ENCODE results near the gene ADARB2.
A peak's percentile ranks its signal among the peaks of the same experiment; 100 is the strongest.

The ADARB2 gene

DNA sequence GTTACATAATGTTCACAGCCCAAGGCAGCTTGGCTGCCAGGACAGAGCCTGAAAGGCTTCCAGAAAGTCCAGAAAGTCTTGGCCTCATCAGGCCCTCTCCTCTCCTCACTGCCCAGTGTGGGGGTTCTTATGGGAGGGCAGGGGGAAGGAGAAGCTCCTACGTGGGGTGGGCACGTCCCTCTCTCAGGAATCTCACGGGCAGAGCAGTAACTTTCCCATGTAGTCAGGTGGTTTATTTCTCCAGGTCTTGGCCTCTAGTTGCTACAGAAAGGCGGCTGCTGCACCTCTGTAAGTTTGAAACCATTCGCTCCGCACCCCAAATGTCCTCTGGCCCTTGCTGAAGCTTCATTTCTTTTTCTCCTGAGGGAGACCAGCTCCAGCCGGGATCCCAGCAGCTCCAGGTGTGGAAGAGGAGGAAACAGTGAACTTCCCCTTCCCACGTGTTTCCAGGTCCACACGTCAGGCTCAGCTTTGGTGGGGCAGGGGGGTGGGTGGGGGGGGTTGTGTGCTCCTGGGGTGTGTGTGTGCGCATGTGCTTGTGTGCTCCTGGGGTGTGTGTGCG is 360.9 kb downstream of the ADARB2 start:
- no peak for DNase-seq

GRCh38 chr10:1375346-1376170 is 361.8 kb downstream of the ADARB2 start:
- DNase-seq: no peak

DNA sequence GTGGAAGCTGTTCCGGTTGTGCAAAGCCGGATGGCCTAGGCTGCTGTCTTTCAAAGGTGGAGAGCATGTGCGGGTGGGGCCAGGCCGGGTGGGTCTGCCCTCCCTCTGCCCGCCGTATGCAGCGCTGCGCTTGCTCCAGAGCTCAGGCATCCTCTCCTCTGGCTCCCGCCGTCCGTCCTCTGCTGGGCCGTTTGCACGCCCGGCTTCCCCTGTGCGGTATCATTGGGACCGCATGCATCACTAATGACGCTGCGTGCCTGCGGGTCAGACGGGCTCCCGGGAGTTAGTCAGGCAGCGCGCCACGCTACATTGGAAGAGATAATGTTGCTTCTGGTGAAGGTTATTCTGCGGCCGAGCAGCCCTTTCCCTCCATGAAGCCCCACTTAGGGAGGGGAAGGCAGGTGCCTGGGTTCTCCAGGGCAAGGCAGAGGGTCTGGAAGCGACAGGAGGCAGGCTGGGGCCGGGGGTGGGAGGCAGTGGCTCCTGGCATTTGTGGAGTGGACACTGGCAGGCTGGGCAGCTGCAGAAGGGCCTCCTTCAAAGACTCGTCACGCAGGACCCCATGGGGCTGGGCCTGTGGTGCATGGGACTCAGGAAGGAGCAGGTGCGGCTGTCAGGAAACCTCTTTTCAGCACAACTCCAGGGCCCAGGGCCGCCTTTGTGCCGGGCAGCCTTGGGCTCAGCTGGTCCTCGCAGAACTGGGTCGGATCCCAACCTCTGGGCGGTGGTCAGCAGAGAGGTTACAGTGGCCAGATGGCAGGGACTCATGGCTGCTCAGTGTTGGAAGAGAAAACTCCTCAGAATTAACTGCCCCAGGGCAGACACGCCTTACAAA is 362.6 kb downstream of the ADARB2 start:
- DNase-seq: no peak

DNA sequence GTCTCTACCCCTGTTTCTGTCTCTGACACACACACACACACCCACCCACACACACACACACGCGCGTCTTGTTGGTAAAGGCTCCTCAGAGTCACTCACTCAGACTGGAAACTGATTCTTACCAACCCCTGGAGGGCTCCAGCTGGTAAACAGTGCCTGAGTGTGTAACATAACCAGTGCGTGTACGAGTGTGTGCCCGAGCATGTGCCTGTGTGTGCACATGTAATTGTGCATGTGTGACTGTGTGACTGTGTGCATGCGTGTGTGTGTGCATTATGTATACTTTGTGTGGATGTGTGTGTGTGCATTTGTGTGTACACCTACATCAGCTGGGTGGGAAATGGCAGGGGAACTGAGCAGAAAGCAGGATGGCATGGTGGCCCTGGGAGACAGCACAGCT is 364.0 kb downstream of the ADARB2 start:
- DNase-seq: no peak

GRCh38 chr10:1372212-1372611 is 365.1 kb downstream of the ADARB2 start:
- DNase-seq: no peak

DNA sequence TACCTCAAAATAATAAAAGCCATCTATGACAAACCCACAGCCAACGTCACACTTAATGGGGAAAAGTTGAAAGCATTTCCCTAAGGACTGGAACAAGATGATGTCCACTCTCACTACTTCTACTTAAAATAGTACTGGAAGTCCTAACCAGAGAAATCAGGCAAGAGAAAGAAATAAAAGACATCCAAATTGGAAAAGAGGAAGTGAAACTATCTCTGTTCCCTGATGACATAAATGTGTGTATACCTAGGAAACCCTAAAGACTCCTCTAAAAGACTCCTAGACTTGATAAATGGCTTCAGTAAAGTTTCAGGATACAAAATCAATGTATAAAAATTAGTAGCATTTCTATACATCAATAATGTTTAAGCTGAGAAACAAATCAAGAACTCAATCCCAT is 367.0 kb downstream of the ADARB2 start:
- no peak for DNase-seq

GRCh38 chr10:1369665-1370064 is 367.7 kb downstream of the ADARB2 start:
- no peak for DNase-seq

DNA sequence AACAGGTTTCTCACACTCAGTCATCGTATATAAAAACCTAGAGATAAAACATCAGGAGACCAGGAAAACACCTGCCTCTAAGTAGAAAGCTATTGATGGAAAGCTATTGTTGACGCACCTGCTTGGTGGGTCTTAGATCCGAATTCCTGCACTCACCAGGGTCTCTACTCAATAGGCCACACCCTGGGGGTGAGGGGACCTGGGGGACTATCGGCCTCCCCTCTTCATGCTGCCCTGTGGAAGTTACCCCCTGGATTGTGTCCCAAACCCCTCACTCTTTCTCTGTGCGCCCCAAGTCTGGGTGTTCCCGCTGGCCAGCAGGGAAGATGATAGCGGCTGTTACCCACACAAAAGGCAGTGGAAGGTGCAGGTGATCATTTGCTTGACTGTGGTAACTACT is 368.1 kb downstream of the ADARB2 start:
- DNase-seq: no peak

DNA sequence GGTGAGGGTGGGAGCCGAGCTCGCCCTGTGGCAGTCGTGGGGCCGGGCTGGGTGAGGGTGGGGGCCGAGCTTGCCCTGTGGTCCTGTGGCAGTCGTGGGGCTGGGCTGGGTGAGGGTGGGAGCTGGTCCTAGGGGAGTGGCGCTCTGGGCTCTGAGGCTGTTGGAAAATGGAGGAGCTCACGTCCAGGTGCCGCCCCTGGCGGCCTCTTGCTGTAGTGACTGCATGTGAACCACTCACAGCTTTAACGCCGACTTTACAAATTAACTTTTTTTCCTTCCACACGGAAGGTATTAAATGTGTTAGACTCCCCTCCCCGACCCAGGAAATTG is 368.5 kb downstream of the ADARB2 start:
- DNase-seq: peak; percentile 30

- no peak for DNase-seq
Measured at GRCh38 chr10:1367938-1368841, 369.1 kb downstream of the ADARB2 start.

DNA sequence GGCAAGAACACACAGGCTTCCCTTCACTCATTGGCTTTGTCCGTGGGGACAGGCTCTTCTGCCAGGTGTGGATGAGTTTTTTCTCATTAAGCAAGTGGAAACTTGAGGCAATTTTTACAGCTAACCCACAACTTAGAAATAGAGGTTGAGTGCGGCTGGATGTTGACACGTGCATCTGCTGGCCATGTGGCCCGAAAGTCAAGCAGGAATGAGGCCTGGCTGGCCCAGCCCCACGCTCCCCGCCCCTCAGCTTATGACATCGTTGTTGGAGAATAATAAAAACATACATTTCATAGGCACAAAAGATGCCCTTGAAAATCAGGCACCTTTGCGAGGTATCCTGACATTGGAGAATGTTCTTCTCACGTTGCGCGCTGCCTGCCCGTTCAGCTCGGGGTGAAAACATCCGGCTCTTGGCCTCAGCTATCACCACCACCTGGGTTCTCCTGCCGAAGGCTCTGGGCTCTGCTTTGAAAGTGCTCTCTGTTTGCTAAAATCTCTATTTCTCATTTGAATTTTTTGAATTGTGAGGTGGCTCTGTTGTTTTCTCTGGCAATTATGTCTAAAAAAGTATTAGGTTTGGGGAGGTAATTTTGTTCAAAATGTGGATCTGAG is 370.4 kb downstream of the ADARB2 start:
- no peak for DNase-seq

- DNase-seq: no peak
Measured at GRCh38 chr10:1366322-1366691, 371.0 kb downstream of the ADARB2 start.

GRCh38 chr10:1365540-1366321 is 371.6 kb downstream of the ADARB2 start:
- DNase-seq: no peak

DNA sequence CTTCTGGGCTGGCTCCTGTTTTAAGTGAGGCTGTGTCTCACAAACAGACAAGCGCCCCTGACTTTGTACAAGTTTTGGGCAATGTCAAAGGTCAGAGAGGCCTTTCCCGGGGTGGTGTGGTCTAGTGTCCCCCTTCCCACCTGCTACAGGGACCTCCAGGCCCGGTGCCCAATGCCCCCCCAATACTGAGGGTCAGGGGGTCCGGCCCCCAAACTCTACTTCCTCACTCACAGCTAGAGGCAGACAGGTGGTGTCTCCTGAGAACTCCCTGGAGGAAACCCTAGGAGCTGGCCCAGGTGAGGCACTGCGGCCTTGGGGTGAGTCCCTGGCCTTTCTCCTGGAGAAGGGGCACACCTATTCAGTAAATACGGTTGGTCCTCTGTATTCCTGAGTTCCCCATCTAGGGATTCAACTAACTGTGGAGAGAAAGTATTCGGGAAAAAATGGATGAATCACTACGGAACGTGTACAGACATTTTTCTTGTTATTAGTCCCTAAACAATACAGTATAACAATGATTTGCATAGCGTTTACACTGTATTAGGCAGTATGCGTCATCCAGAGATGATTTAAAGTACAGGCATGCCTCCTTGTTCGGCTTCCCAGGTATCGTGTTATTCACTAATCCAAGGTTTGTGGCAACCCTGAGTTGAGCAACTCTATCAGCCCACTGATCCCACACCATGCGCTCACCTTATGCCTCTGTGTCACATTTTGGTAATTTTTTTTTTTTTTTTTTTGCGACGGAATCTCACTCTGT is 373.0 kb downstream of the ADARB2 start:
- DNase-seq: no peak

- no peak for DNase-seq
Measured at GRCh38 chr10:1363446-1364121, 373.7 kb downstream of the ADARB2 start.

DNA sequence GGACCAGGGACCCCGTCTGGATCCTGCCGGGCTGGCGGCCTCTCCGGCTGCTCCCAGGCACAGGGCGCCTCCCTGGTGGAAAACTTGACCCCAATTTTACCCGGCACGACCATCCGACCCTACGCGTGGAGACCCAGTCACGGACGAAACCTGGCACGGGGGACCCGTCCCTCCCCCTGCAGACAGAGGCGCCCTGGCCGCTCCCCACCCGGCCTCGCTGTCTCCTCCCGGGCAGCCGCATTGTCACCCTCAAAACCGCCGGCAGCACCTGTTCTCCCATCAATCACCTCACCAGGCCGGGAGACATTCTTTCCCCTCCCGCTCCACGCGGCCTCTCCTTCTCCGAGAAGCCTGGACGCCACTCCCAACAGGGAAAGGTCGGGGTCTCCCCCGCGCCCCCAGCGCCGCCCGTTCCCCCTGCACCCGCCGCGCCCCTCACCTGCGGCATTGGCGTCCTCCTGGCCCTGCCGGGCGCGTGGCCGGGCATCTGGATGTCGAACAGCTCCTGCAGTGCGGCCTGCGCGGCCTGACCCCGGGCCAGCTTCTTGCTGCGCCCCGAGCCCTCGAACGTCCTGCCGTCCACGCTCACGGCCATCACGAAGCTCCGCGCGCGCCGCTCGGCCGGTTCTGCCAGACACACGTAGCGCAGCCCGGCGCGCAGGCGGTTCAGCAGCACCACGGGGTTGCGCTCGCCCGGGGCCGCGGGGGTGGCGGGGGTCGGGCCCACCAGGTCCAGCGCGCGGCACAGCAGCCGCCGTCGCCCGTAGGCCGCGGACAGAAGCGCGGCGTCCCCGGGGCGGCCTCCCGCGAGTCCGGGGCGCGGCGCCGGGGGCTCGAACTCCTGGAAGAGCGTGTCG is 374.5 kb downstream of the ADARB2 start:
- DNase-seq: no peak

GRCh38 chr10:1361411-1362105 is 375.8 kb downstream of the ADARB2 start:
- DNase-seq: no peak

DNA sequence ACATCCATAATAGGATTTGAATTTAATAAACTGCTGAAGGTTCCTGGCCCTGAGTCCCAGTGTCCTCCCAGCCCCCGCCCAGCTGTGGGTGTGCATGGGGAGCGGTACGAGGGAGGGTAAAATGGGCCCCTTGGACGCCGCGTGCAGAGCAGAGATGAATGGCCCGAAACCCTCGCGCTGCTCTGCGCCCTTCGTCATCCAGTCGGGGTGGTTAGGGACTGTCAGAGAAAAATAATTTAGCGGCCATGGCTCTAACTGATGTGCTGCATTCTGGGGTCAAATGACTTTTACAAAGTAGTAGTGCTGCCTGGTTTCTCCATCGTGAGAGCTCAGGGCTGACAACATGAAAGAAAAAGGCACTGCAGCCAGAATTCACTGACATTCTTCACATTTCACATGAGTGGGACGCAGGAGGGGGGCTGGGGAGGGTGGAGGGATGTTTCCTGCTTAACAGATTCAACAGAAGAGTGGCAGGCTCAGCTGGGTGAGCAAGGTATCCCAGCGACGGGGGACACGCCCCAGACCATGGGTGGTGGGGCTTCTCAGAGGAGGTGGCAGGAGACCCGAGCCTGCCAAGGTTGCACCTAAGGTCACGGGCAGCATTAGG is 376.7 kb downstream of the ADARB2 start:
- no peak for DNase-seq

Measured in suppressor macrophage treated with lipopolysaccharide for 4 hours (primary cell).